Gastroesophageal sphincter (tissue), 4 donors: ENCODE results near the gene PSME3IP1. TPM values are rescaled to one million over a fixed set of nuclear protein-coding genes. Genes with fewer than 3 reads are reported as not detected.

Source experiments
- ATAC-seq: fragments of 150-250 bp; one replicate; pipeline ENCODE4 v1.9.1; 2016; ENCODE audit warnings: mild to moderate bottlenecking, moderate library complexity
- H3K27ac ChIP-seq, 4 donors: fragments of 200-600 bp; sonication (generic) in 3 of 4; 1 replicate in 3 of 4; 2 replicates in 1 of 4; pipeline ENCODE4 v1.5.1; 2016 to 2019
- H3K27me3 ChIP-seq: fragments of 200-600 bp; sonication (generic); one replicate; pipeline ENCODE4 v1.5.1; 2019
- H3K36me3 ChIP-seq, 2 donors: fragments of 200-600 bp; sonication (generic); one replicate each; pipeline ENCODE4 v1.5.1; 2019; ENCODE audit warnings: control low read depth in 1 of 2
- H3K4me1 ChIP-seq, 3 donors: fragments of 200-600 bp; sonication (generic); 1 replicate in 2 of 3; 2 replicates in 1 of 3; pipeline ENCODE4 v1.5.1; 2016 to 2019; ENCODE audit warnings: control low read depth in 2 of 3
- H3K4me3 ChIP-seq, 2 donors: fragments of 200-600 bp; sonication (generic); one replicate each; pipeline ENCODE4 v1.5.1; 2019; ENCODE audit warnings: mild to moderate bottlenecking in 1 of 2, moderate library complexity in 1 of 2
- H3K9me3 ChIP-seq, 3 donors: fragments of 200-600 bp; sonication (generic); one replicate each; pipeline ENCODE4 v1.5.1; 2017 to 2019; ENCODE audit warnings: control low read depth in 2 of 3
- CTCF ChIP-seq, 4 experiments: fragments of 200-600 bp in 2 of 4; fragments of 450-650 bp in 2 of 4; sonication (generic) in 1 of 4; IDR thresholded peaks; one replicate each; pipeline ENCODE4 v1.5.1; 2017 to 2019; ENCODE audit warnings: antibody characterized with exemption in 4 of 4, mild to moderate bottlenecking in 2 of 4, moderate library complexity in 2 of 4
- EP300 ChIP-seq: sonication (generic); formaldehyde crosslinking; IDR thresholded peaks from one replicate; pipeline ENCODE4 v1.6.1; 2017; ENCODE audit warnings: antibody characterized with exemption, mild to moderate bottlenecking
- POLR2A ChIP-seq, 2 donors: fragments of 450-650 bp; IDR thresholded peaks; one replicate each; pipeline ENCODE4 v1.6.1; 2017; ENCODE audit warnings: antibody characterized with exemption in 2 of 2, mild to moderate bottlenecking in 2 of 2, moderate library complexity in 1 of 2
- POLR2AphosphoS5 ChIP-seq: sonication (generic); formaldehyde crosslinking; IDR thresholded peaks from one replicate; pipeline ENCODE4 v1.6.1; 2017; ENCODE audit warnings: antibody characterized with exemption
- WGBS, 2 donors: methylation state at CpG; one replicate each; pipeline ENCODE4 v1.1.5; 2018; ENCODE audit warnings: low coverage in 1 of 2; 5-methylcytosine and 5-hydroxymethylcytosine counted together
- total RNA-seq, 4 donors: library from RNA; depleted of rRNA; stranded (reverse); fragments of >200 nt; gene quantifications; one replicate each; pipeline ENCODE4 v1.1.0, GENCODE V29; 2016

The PSME3IP1 gene
- total RNA-seq, 4 donors from 2014 or later: 54.9 to 80.7 (median 68.1) TPM

DNA sequence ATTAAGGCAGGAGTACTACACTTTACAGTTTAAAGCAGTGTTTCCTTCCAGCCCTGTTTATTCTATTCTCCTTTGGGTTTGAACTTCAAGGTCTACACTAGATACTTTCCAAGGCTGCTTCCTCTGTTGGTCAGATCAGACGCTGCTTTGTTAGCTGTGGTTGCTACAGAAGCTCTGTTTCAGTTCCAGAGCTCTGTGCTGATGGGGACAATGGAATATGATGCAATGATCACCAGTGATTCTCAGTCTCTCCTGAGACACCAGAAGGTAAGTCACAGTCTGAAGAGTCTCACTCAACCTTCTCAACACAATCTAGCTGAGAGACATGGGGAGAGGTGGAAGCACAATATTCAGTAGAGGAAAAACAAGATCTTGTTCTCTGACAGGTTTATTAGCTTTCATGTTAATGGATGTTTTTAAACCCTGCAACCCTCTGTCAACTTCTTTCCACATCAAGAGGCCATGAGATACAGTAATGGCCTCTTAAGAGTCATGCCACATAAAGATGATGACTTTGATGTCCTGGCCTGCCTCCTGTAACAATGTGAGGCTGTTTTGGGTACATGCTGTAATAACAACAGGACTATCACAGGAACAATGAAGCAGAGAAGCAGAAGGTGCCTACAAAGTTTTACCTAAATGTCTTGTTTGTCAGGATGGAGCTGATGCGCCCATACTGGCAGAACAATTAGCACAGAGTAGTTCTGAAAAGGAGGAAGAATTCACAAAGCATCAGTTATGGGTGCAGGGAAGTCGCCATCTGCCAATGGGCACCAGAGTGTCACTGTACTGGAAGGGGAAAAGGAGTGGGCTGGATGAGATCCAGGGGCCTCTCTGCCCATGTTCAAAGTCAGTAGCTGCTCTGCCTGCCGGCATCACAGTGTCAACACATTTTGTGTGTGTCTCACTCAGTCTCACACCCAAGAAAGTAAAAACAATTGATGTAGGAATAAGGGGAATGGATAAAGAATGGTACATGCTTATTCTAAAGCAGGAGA, 33.4 kb downstream of the PSME3IP1 start:
- WGBS, 2 donors: 40 to 87% methylated on average over 1 to 4 of the region's 4 CpGs
- no peak overlapping the region for H3K4me3 ChIP-seq
- H3K36me3 ChIP-seq: peaks cover 0 to 74% of the 10 kb centered on the region in 2 donors
- TF ChIP-seq EP300: no peak
- no peak for TF ChIP-seq POLR2A (IDR thresholded peaks at IDR 0.05)
- no peak for TF ChIP-seq CTCF (IDR thresholded peaks at IDR 0.05)
- no peak for TF ChIP-seq POLR2AphosphoS5
- H3K27ac ChIP-seq: no peak overlapping the region
- H3K27me3 ChIP-seq: no peaks in the 10 kb centered on the region
- H3K9me3 ChIP-seq: no peaks in the 10 kb centered on the region
- H3K4me1 ChIP-seq: peaks cover 0 to 15% (median 5%) of the 10 kb centered on the region in 3 donors
- no peak for ATAC-seq

- WGBS, 2 donors: 56 to 57% methylated on average over 1 to 2 of the region's 2 CpGs
- H3K4me1 ChIP-seq: peaks cover 0 to 25% (median 12%) of the 10 kb centered on the region in 3 donors
- H3K27me3 ChIP-seq: no peaks in the 10 kb centered on the region
- no peak for ATAC-seq
- no peaks in the 10 kb centered on the region for H3K9me3 ChIP-seq
- H3K4me3 ChIP-seq: no peak overlapping the region
- H3K27ac ChIP-seq: no peak overlapping the region
- no peak for TF ChIP-seq POLR2A (IDR thresholded peaks at IDR 0.05)
- no peak for TF ChIP-seq EP300
- TF ChIP-seq POLR2AphosphoS5: no peak
- no peak for TF ChIP-seq CTCF (IDR thresholded peaks at IDR 0.05)
- peaks cover 0 to 67% of the 10 kb centered on the region in 2 donors for H3K36me3 ChIP-seq
These were observed 34.5 kb downstream of the PSME3IP1 start for GRCh38 chr16:57151369-57151768.

DNA sequence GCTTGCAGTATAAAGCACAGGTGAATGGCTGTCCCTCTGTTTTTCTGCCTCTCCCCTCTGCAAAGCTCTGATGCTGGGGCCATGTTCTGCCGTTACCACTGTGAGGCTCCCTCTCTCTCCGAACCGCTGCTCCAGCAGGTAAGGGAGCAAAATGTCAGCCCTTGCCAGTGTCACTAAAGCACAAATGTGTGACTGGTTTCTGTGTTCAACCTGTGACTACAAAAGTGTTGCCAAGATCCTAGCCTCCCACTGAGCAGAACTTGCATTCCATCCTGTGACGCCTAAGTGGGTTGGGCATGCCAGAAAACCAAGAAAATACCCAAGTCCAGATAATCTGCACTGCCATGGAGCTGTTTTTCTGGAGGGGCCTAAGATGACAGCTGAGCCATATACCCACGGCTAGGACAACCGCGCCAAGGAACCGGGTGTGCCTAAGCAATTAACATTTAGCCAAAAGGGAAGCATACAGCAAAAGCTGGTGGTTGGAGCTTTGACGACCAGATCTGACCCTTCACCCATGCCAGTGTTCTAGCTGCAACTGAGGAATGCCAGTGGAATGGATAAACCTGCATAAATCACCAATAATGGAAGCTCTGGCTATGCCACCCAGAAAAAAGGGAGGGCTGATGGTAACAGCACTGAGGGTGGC, 35.0 kb downstream of the PSME3IP1 start:
- 56 to 93% methylated on average over 1 to 5 of the region's 9 CpGs for WGBS, 2 donors
- no peak for ATAC-seq
- Histone ChIP-seq H3K27ac (no peak overlapping the region), H3K4me1 (peaks cover 0 to 31% (median 12%) of the 10 kb centered on the region in 3 donors), H3K4me3 (no peak overlapping the region), H3K9me3 (no peaks in the 10 kb centered on the region), H3K36me3 (peaks cover 0 to 61% of the 10 kb centered on the region in 2 donors), H3K27me3 (no peaks in the 10 kb centered on the region)
- no peak for TF ChIP-seq POLR2AphosphoS5
- no peak for TF ChIP-seq POLR2A (IDR thresholded peaks at IDR 0.05)
- TF ChIP-seq EP300: no peak
- no peak for TF ChIP-seq CTCF (IDR thresholded peaks at IDR 0.05)

DNA sequence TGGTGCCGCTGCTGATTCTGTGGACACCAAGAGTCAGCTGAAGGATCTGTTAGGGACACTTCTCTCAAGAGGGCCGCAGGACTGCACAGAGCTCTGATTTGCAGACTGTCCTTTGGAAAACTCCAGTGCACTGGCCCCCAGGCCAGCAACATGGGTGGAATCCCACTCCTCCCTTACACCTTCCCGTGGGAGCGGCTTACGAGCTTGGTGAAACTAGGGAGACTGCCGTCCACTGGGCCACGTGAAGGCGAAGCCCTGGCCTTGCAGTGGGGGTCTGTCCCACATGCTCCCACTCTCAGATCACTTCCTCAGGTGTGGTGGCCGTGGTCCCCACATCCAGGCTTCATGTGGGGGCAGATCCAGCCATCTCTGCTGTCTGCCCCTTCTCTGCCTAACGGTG, 36.4 kb downstream of the PSME3IP1 start:
- Histone ChIP-seq H3K4me3 (no peak overlapping the region), H3K9me3 (no peaks in the 10 kb centered on the region), H3K27me3 (no peaks in the 10 kb centered on the region), H3K27ac (no peak overlapping the region), H3K4me1 (peaks cover 0 to 36% (median 12%) of the 10 kb centered on the region in 3 donors), H3K36me3 (peaks cover 0 to 47% of the 10 kb centered on the region in 2 donors)
- ATAC-seq: no peak
- TF ChIP-seq CTCF (IDR thresholded peaks at IDR 0.05): no peak
- TF ChIP-seq EP300: no peak
- no peak for TF ChIP-seq POLR2A (IDR thresholded peaks at IDR 0.05)
- TF ChIP-seq POLR2AphosphoS5: no peak
- WGBS, 2 donors: 63 to 86% methylated on average over 1 to 2 of the region's 10 CpGs
